Measurements from ENCODE around the gene CCSAP. TPM values are rescaled to one million over a fixed set of nuclear protein-coding genes. Genes with fewer than 3 reads are reported as not detected.

The CCSAP gene
- total and polyA plus RNA-seq, 4 experiments from 2014 or later: 3.9 to 18.3 (median 10.8) TPM

- no peak overlapping the region for H3K4me3 Mint-ChIP-seq
- H3K27me3 Mint-ChIP-seq: peaks cover 4 to 9% of the 10 kb centered on the region in 2 donors
- no peaks in the 10 kb centered on the region for H3K9me3 ChIP-seq (ENCODE audit: control insufficient read depth in 1 of 2, low read length in 2 of 2)
- H3K4me3 ChIP-seq (ENCODE audit: low read length in 2 of 2): no peak overlapping the region
- peaks cover 15% of the 10 kb centered on the region for H3K4me1 ChIP-seq (ENCODE audit: insufficient read depth, low read length)
- intact Hi-C loops (cut with micrococcal nuclease): no loop called here
- CTCF ChIA-PET (ENCODE audit: partially characterized antibody): no interaction called here
- no peak overlapping the region for H3K27ac ChIP-seq (ENCODE audit: low read depth, low read length)
- DNase-seq: no peak
- POLR2A ChIA-PET (ENCODE audit: partially characterized antibody): no interaction called here
- no peaks in the 10 kb centered on the region for H3K27me3 ChIP-seq (ENCODE audit: insufficient read depth, low read length)
- no peaks in the 10 kb centered on the region for H3K9me3 Mint-ChIP-seq
- H3K36me3 Mint-ChIP-seq: peaks cover 0 to 5% of the 10 kb centered on the region in 2 donors
- no peak overlapping the region for H3K27ac Mint-ChIP-seq
- H3K4me1 Mint-ChIP-seq: peaks cover 3 to 12% (median 8%) of the 10 kb centered on the region in 4 donors
- no peaks in the 10 kb centered on the region for H3K36me3 ChIP-seq (ENCODE audit: insufficient read depth, low read length)
Observed at GRCh38 chr1:229347528-229347927, 4.7 kb upstream of the CCSAP start.

- Histone ChIP-seq H3K9me3 (ENCODE audit: control insufficient read depth in 1 of 2, low read length in 2 of 2) (no peaks in the 10 kb centered on the region), H3K36me3 (ENCODE audit: insufficient read depth, low read length) (no peaks in the 10 kb centered on the region), H3K4me1 (ENCODE audit: insufficient read depth, low read length) (peaks cover 31% of the 10 kb centered on the region), H3K27me3 (ENCODE audit: insufficient read depth, low read length) (no peaks in the 10 kb centered on the region), H3K27ac (ENCODE audit: low read depth, low read length) (no peak overlapping the region), H3K4me3 (ENCODE audit: low read length in 2 of 2) (no peak overlapping the region)
- peaks cover 4 to 9% of the 10 kb centered on the region in 2 donors for H3K27me3 Mint-ChIP-seq
- ChIA-PET POLR2A (ENCODE audit: partially characterized antibody) (no interaction called here), CTCF (ENCODE audit: partially characterized antibody) (no interaction called here)
- peaks cover 9 to 26% (median 19%) of the 10 kb centered on the region in 4 donors for H3K4me1 Mint-ChIP-seq
- peak overlapping the region in 7 of 8 donors; percentile 31 to 95 (median 61) for H3K4me3 Mint-ChIP-seq
- peak overlapping the region in 3 of 7 donors; percentile 49 to 89 (median 74) for H3K27ac Mint-ChIP-seq
- peaks cover 0 to 14% of the 10 kb centered on the region in 2 donors for H3K36me3 Mint-ChIP-seq
- intact Hi-C loops (cut with micrococcal nuclease): loop anchor here (5.0 kb wide), 1 partner anchor 608 kb away; the partner anchor contains the start of gene RHOU
- DNase-seq: no peak
- H3K9me3 Mint-ChIP-seq: peaks cover 0 to 2% (median 0%) of the 10 kb centered on the region in 8 donors
Observed at GRCh38 chr1:229344937-229345684, 2.3 kb upstream of the CCSAP start.

- Histone ChIP-seq H3K4me3 (ENCODE audit: low read length in 2 of 2) (no peak overlapping the region), H3K27me3 (ENCODE audit: insufficient read depth, low read length) (no peaks in the 10 kb centered on the region), H3K27ac (ENCODE audit: low read depth, low read length) (no peak overlapping the region), H3K9me3 (ENCODE audit: control insufficient read depth in 1 of 2, low read length in 2 of 2) (no peaks in the 10 kb centered on the region), H3K4me1 (ENCODE audit: insufficient read depth, low read length) (peaks cover 41% of the 10 kb centered on the region), H3K36me3 (ENCODE audit: insufficient read depth, low read length) (no peaks in the 10 kb centered on the region)
- ChIA-PET POLR2A (ENCODE audit: partially characterized antibody) (interaction anchor here (2.7 to 3.9 kb wide), 2 partner anchors 73 to 164 kb away, joined by 16 read pairs; partner anchors contain the start of genes NUP133 and RAB4A), CTCF (ENCODE audit: partially characterized antibody) (interaction anchor here (0.5 kb wide), 1 partner anchor 306 kb away, joined by 3 read pairs; no protein-coding TSS in a partner anchor)
- peaks cover 0 to 14% of the 10 kb centered on the region in 2 donors for H3K36me3 Mint-ChIP-seq
- peak overlapping the region; percentile 82 to 95 (median 92) for H3K4me3 Mint-ChIP-seq
- peaks cover 4 to 6% of the 10 kb centered on the region in 2 donors for H3K27me3 Mint-ChIP-seq
- H3K27ac Mint-ChIP-seq: peak overlapping the region in 5 of 7 donors; percentile 19 to 96 (median 89)
- H3K9me3 Mint-ChIP-seq: peaks cover 0 to 2% (median 0%) of the 10 kb centered on the region in 8 donors
- intact Hi-C loops (cut with micrococcal nuclease): loop anchor here (5.0 kb wide), 1 partner anchor 607 kb away; the partner anchor contains the start of gene RHOU
- no peak for DNase-seq
- H3K4me1 Mint-ChIP-seq: peaks cover 17 to 35% (median 27%) of the 10 kb centered on the region in 4 donors
Observed at GRCh38 chr1:229344139-229344538, 1.3 kb upstream of the CCSAP start.

GRCh38 chr1:229341774-229342655 is 832 bp downstream of the CCSAP start:
- ChIA-PET POLR2A (ENCODE audit: partially characterized antibody) (interaction anchor here (0.9 to 3.9 kb wide), 12 partner anchors 7 to 607 kb away, joined by 3 to 21 read pairs (median 5); partner anchors contain the start of genes ABCB10, NUP133, RAB4A and RHOU), CTCF (ENCODE audit: partially characterized antibody) (interaction anchor here (2.2 kb wide), 1 partner anchor 83 kb away, joined by 4 read pairs; no protein-coding TSS in a partner anchor)
- peak in 4 of 5 donors; percentile 85 to 89 (median 86) for DNase-seq
- intact Hi-C loops (cut with micrococcal nuclease): loop anchor here (1.0 to 5.0 kb wide), 5 partner anchors 16 to 605 kb away; partner anchors contain the start of genes ABCB10, NUP133, RAB4A and RHOU
- peak overlapping the region; percentile 81 to 94 (median 89) for H3K27ac Mint-ChIP-seq
- Histone ChIP-seq H3K9me3 (ENCODE audit: control insufficient read depth in 1 of 2, low read length in 2 of 2) (no peaks in the 10 kb centered on the region), H3K36me3 (ENCODE audit: insufficient read depth, low read length) (no peaks in the 10 kb centered on the region), H3K4me1 (ENCODE audit: insufficient read depth, low read length) (peaks cover 55% of the 10 kb centered on the region), H3K4me3 (ENCODE audit: low read length in 2 of 2) (peak overlapping the region; percentile 67 to 76), H3K27ac (ENCODE audit: low read depth, low read length) (peak overlapping the region; percentile 68), H3K27me3 (ENCODE audit: insufficient read depth, low read length) (no peaks in the 10 kb centered on the region)
- H3K36me3 Mint-ChIP-seq: peaks cover 0 to 14% of the 10 kb centered on the region in 2 donors
- peaks cover 4 to 6% of the 10 kb centered on the region in 2 donors for H3K27me3 Mint-ChIP-seq
- H3K4me3 Mint-ChIP-seq: peak overlapping the region; percentile 87 to 95 (median 91)
- peaks cover 28 to 54% (median 43%) of the 10 kb centered on the region in 4 donors for H3K4me1 Mint-ChIP-seq
- peaks cover 0 to 2% (median 0%) of the 10 kb centered on the region in 8 donors for H3K9me3 Mint-ChIP-seq

- POLR2A ChIA-PET (ENCODE audit: partially characterized antibody): interaction anchor here (0.9 to 3.9 kb wide), 3 partner anchors 10 to 168 kb away, joined by 3 to 16 read pairs (median 5); partner anchors contain the start of genes NUP133 and RAB4A
- H3K36me3 Mint-ChIP-seq: peaks cover 0 to 15% of the 10 kb centered on the region in 2 donors
- peak overlapping the region; percentile 69 to 95 (median 91) for H3K4me3 Mint-ChIP-seq
- Histone ChIP-seq H3K27ac (ENCODE audit: low read depth, low read length) (no peak overlapping the region), H3K27me3 (ENCODE audit: insufficient read depth, low read length) (no peaks in the 10 kb centered on the region), H3K36me3 (ENCODE audit: insufficient read depth, low read length) (no peaks in the 10 kb centered on the region), H3K9me3 (ENCODE audit: control insufficient read depth in 1 of 2, low read length in 2 of 2) (no peaks in the 10 kb centered on the region), H3K4me1 (ENCODE audit: insufficient read depth, low read length) (peaks cover 55% of the 10 kb centered on the region), H3K4me3 (ENCODE audit: low read length in 2 of 2) (no peak overlapping the region)
- peaks cover 30 to 66% (median 46%) of the 10 kb centered on the region in 4 donors for H3K4me1 Mint-ChIP-seq
- peak overlapping the region in 6 of 7 donors; percentile 48 to 92 (median 84) for H3K27ac Mint-ChIP-seq
- peaks cover 4% of the 10 kb centered on the region in 2 donors for H3K27me3 Mint-ChIP-seq
- DNase-seq: peak in 1 of 5 donors; percentile 3
- intact Hi-C loops (cut with micrococcal nuclease): loop anchor here (5.0 kb wide), 1 partner anchor 603 kb away; the partner anchor contains the start of gene RHOU
- peaks cover 0 to 2% (median 0%) of the 10 kb centered on the region in 8 donors for H3K9me3 Mint-ChIP-seq
- CTCF ChIA-PET (ENCODE audit: partially characterized antibody): interaction anchor here (1.3 kb wide), 1 partner anchor 82 kb away, joined by 3 read pairs; no protein-coding TSS in a partner anchor
Observed at GRCh38 chr1:229340496-229340895, 2.4 kb downstream of the CCSAP start.

GRCh38 chr1:229339520-229339919 is 3.3 kb downstream of the CCSAP start:
- H3K4me3 ChIP-seq (ENCODE audit: low read length in 2 of 2): no peak overlapping the region
- peak in 3 of 5 donors; percentile 8 to 57 (median 18) for DNase-seq
- peak overlapping the region in 6 of 7 donors; percentile 48 to 92 (median 84) for H3K27ac Mint-ChIP-seq
- peaks cover 55% of the 10 kb centered on the region for H3K4me1 ChIP-seq (ENCODE audit: insufficient read depth, low read length)
- peak overlapping the region; percentile 8 to 95 (median 91) for H3K4me3 Mint-ChIP-seq
- H3K27me3 Mint-ChIP-seq: peaks cover 0 to 2% of the 10 kb centered on the region in 2 donors
- ChIA-PET CTCF (ENCODE audit: partially characterized antibody) (interaction anchor here (1.4 kb wide), 1 partner anchor 68 kb away, joined by 4 read pairs; the partner anchor contains the start of gene RAB4A), POLR2A (ENCODE audit: partially characterized antibody) (interaction anchor here (1.8 kb wide), 2 partner anchors 9 to 13 kb away, joined by 4 to 5 read pairs; no protein-coding TSS in a partner anchor)
- H3K4me1 Mint-ChIP-seq: peaks cover 30 to 63% (median 46%) of the 10 kb centered on the region in 4 donors
- peak overlapping the region; percentile 26 for H3K27ac ChIP-seq (ENCODE audit: low read depth, low read length)
- peaks cover 8 to 16% of the 10 kb centered on the region in 2 donors for H3K36me3 Mint-ChIP-seq
- H3K9me3 Mint-ChIP-seq: peaks cover 0 to 2% (median 2%) of the 10 kb centered on the region in 8 donors
- intact Hi-C loops (cut with micrococcal nuclease): no loop called here
- H3K36me3 ChIP-seq (ENCODE audit: insufficient read depth, low read length): no peaks in the 10 kb centered on the region
- H3K9me3 ChIP-seq (ENCODE audit: control insufficient read depth in 1 of 2, low read length in 2 of 2): peaks cover 0 to 3% of the 10 kb centered on the region in 2 donors
- no peaks in the 10 kb centered on the region for H3K27me3 ChIP-seq (ENCODE audit: insufficient read depth, low read length)

All from CD4-positive, alpha-beta memory T cell (primary cell).